ENCODE measurements around the gene MCRIP2.

MCRIP2 gene

DNA sequence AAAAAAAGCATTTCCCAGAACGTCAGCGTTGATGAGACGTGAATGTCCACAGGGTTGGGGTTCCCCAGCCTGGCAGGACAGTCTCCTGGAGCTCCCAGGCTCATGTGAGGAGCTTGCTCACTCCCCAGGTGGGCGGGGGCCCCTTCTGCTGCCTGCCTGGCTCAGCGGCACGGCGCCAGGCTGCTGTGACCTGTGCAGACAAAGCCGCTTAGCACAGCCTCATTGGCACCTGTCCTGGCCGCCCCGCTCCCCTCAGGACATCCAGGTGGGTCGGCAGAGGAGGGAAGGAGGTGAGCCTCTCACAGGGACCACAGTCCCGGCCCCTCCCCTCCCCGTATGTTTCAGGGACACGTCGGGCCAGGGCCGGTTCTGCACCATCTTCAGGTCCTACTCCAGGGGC lies 23.8 kb upstream of the MCRIP2 start:
- Histone ChIP-seq H3K27ac (ENCODE audit: low read depth, low read length, severe bottlenecking) (no peak overlapping the region), H3K36me3 (ENCODE audit: control insufficient read depth, insufficient read depth, low read length) (peaks cover 10% of the 10 kb centered on the region), H3K4me3 (ENCODE audit: extremely low read depth, insufficient read depth, low read length, poor library complexity, severe bottlenecking) (no peak overlapping the region), H3K4me1 (ENCODE audit: control insufficient read depth, insufficient read depth, low read length, poor library complexity, severe bottlenecking) (peaks cover 11% of the 10 kb centered on the region), H3K9me3 (ENCODE audit: control insufficient read depth, low read length) (no peaks in the 10 kb centered on the region)
- WGBS, 2 experiments (ENCODE audit: insufficient coverage in 2 of 2), result 90 to 96% methylated on average over 7 to 16 of the region's 16 CpGs

DNA sequence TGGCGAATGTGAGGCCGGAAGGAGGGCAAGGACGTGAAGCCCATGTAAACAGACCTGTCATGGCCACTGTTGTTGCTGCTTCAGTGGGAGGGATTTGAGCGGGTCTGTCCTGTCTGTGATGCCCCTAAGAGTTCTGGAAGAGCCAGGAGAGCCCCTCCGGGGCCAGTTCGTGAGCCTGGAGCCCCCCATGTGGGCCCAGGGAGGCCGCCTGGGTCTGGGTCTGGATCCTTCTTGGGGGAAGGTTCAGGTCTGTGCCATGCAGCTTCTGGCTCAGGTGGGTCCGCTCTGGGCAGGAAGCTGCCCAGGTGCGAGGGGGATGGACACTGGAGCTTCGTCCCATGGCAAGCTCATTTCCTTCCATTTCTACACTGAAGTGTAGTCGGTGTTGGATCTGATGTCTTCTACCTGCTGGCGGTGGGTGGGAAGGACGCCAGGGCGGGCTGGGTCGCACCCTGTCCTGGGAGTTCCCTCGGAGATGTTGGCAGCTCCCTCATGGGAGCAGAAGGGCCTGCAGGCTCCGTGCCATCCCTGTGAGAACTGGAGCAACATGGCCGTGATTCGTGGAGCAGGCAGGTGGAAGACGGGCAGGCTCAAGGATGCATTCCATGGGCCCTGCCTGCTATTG lies 22.0 kb upstream of the MCRIP2 start:
- peaks cover 11% of the 10 kb centered on the region for H3K4me1 ChIP-seq (ENCODE audit: control insufficient read depth, insufficient read depth, low read length, poor library complexity, severe bottlenecking)
- WGBS, 2 experiments (ENCODE audit: insufficient coverage in 2 of 2), result 93 to 96% methylated on average over 18 of the region's 20 CpGs
- H3K27ac ChIP-seq (ENCODE audit: low read depth, low read length, severe bottlenecking), result no peak overlapping the region
- no peak overlapping the region for H3K4me3 ChIP-seq (ENCODE audit: extremely low read depth, insufficient read depth, low read length, poor library complexity, severe bottlenecking)
- peaks cover 3% of the 10 kb centered on the region for H3K36me3 ChIP-seq (ENCODE audit: control insufficient read depth, insufficient read depth, low read length)
- no peaks in the 10 kb centered on the region for H3K9me3 ChIP-seq (ENCODE audit: control insufficient read depth, low read length)

DNA sequence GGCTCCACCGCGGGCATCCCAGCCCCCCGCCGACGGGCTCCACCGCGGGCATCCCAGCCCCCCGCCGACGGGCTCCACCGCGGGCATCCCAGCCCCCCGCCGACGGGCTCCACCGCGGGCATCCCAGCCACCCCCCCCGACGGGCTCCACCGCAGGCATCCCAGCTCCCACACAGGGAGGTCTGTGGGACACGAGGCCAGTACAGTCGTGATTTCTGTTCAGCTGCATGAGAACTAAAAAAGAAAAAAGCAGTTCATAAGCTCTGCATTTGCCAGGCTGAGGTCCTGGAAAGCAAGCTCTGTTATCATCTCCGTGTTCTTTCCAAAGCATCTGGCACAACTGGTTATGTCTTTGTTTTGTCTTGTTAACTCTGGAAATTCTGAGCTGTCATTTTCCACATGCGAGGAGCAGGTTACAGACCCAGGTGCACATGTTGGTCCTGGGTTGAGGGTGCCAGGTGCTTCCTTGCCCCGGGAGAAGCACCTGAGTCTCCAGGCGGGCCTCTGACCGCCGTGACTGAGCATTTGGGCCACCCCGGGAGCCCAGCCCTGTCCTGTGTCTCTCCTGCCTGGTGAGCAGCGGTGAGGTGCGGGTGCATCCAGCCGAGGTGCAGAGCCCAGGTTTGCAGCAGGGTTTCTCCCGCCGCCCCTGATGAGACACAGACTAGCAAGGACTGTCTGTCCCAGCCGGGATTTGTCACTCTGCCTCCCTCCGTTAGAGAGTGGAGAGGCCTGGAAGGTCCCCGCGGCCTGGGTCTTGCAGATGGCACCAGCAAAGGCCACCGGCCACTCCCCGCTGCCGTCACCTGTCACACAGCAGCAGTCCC lies 20.7 kb upstream of the MCRIP2 start:
- no peak overlapping the region for H3K4me3 ChIP-seq (ENCODE audit: extremely low read depth, insufficient read depth, low read length, poor library complexity, severe bottlenecking)
- peaks cover 11% of the 10 kb centered on the region for H3K4me1 ChIP-seq (ENCODE audit: control insufficient read depth, insufficient read depth, low read length, poor library complexity, severe bottlenecking)
- peaks cover 9% of the 10 kb centered on the region for H3K36me3 ChIP-seq (ENCODE audit: control insufficient read depth, insufficient read depth, low read length)
- peak overlapping the region; percentile 10 for H3K27ac ChIP-seq (ENCODE audit: low read depth, low read length, severe bottlenecking)
- 94% methylated on average over 28 to 34 of the region's 41 CpGs for WGBS, 2 experiments (ENCODE audit: insufficient coverage in 2 of 2)
- H3K9me3 ChIP-seq (ENCODE audit: control insufficient read depth, low read length), result no peaks in the 10 kb centered on the region

DNA sequence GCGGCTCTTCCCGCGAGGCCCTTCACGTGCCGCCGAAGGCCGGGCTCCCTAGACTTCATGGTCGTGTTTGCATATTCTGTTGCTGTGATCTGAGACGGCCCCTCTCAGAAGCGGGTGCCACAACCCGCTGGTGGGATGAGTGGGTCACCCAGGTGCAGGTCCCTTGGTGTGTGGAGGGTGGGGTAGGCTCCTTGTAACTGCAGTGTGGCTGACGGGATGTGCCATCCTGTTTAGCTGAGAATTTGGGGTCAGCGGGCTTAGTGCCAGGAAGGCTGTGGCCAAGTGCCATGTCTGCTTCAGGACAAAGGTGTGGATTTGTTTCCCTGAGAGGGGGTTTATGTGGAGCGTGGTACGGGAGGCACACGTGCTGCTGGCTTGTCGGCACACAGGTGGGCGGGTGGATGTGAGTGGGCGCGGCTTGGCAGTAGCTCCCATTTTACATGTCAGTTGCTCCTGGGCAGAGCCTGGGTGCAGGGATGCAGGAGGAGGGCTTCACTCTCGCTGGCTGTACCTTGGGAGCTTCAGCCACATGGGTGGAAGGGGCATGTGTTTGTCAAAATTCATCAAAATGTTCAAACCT lies 20.0 kb upstream of the MCRIP2 start:
- no peak overlapping the region for H3K27ac ChIP-seq (ENCODE audit: low read depth, low read length, severe bottlenecking)
- peaks cover 13% of the 10 kb centered on the region for H3K36me3 ChIP-seq (ENCODE audit: control insufficient read depth, insufficient read depth, low read length)
- WGBS, 2 experiments (ENCODE audit: insufficient coverage in 2 of 2), result 94 to 95% methylated on average over 18 to 21 of the region's 21 CpGs
- no peaks in the 10 kb centered on the region for H3K9me3 ChIP-seq (ENCODE audit: control insufficient read depth, low read length)
- H3K4me3 ChIP-seq (ENCODE audit: extremely low read depth, insufficient read depth, low read length, poor library complexity, severe bottlenecking), result no peak overlapping the region
- H3K4me1 ChIP-seq (ENCODE audit: control insufficient read depth, insufficient read depth, low read length, poor library complexity, severe bottlenecking), result peaks cover 11% of the 10 kb centered on the region

DNA sequence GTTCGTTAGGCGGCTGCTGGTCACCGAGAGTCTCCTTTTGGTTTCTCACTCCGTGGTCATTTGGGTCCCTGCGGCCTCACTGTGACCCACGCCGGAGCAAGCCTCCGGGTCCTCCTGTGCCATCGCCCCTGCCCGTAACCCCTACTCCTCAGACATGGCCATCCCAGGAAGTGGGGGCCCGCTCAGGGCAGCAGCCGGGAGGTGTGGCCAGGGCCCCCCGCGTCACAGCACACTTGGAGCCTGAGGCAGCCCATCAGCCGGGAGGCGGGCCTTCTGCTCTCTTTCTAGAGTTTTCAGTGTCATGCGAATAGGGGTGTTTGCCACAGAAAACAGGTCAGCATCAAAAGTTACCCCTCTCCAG lies 18.7 kb upstream of the MCRIP2 start:
- Histone ChIP-seq H3K4me1 (ENCODE audit: control insufficient read depth, insufficient read depth, low read length, poor library complexity, severe bottlenecking) (peaks cover 15% of the 10 kb centered on the region), H3K36me3 (ENCODE audit: control insufficient read depth, insufficient read depth, low read length) (peaks cover 20% of the 10 kb centered on the region), H3K27ac (ENCODE audit: low read depth, low read length, severe bottlenecking) (no peak overlapping the region), H3K9me3 (ENCODE audit: control insufficient read depth, low read length) (no peaks in the 10 kb centered on the region), H3K4me3 (ENCODE audit: extremely low read depth, insufficient read depth, low read length, poor library complexity, severe bottlenecking) (no peak overlapping the region)
- WGBS, 2 experiments (ENCODE audit: insufficient coverage in 2 of 2), result 91 to 92% methylated on average over 15 to 16 of the region's 17 CpGs

DNA sequence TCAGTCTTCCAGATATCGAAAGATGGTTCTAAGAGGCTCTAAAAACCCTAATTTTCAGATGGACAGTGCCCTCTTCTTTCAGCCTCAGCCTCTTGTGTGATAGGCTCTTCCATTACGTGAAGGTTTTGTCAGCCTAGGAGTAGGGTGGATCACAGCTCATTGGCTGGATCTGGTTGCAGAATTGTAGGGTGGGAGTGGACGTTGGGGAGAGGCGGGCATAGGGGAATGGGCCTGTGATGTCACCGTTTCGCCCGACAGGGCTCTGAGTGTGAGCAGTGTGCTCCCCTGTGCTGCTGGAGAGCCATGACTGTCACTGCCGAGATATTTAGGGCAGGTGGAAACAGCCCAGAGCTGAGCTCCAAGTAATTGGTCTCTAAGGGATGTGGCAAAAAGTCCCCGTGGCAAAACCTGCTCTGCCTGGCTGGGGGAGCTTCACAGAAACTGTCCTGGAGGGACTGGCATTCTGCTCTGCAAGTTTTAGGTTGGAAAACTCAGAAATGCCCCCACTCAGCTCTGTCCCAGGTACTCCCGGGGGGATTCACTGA lies 17.0 kb upstream of the MCRIP2 start:
- Histone ChIP-seq H3K36me3 (ENCODE audit: control insufficient read depth, insufficient read depth, low read length) (peaks cover 28% of the 10 kb centered on the region), H3K4me3 (ENCODE audit: extremely low read depth, insufficient read depth, low read length, poor library complexity, severe bottlenecking) (no peak overlapping the region), H3K9me3 (ENCODE audit: control insufficient read depth, low read length) (no peaks in the 10 kb centered on the region), H3K27ac (ENCODE audit: low read depth, low read length, severe bottlenecking) (no peak overlapping the region), H3K4me1 (ENCODE audit: control insufficient read depth, insufficient read depth, low read length, poor library complexity, severe bottlenecking) (peaks cover 29% of the 10 kb centered on the region)
- 94 to 96% methylated on average over 10 of the region's 10 CpGs for whole genome bisulfite sequencing, 2 experiments (ENCODE audit: insufficient coverage in 2 of 2)

GRCh38 chr16:625117-625976 lies 16.3 kb upstream of the MCRIP2 start:
- H3K4me1 ChIP-seq (ENCODE audit: control insufficient read depth, insufficient read depth, low read length, poor library complexity, severe bottlenecking), result peaks cover 37% of the 10 kb centered on the region

GRCh38 chr16:625977-626765 lies 15.5 kb upstream of the MCRIP2 start:
- WGBS, 2 experiments (ENCODE audit: insufficient coverage in 2 of 2), result 93 to 97% methylated on average over 34 to 35 of the region's 35 CpGs
- Histone ChIP-seq H3K4me3 (ENCODE audit: extremely low read depth, insufficient read depth, low read length, poor library complexity, severe bottlenecking) (no peak overlapping the region), H3K9me3 (ENCODE audit: control insufficient read depth, low read length) (no peaks in the 10 kb centered on the region), H3K36me3 (ENCODE audit: control insufficient read depth, insufficient read depth, low read length) (peaks cover 28% of the 10 kb centered on the region), H3K4me1 (ENCODE audit: control insufficient read depth, insufficient read depth, low read length, poor library complexity, severe bottlenecking) (peaks cover 45% of the 10 kb centered on the region), H3K27ac (ENCODE audit: low read depth, low read length, severe bottlenecking) (peak overlapping the region; percentile 68)

More at GRCh38 chr16:625117-625976, 16.3 kb upstream of the MCRIP2 start:
- Histone ChIP-seq H3K27ac (ENCODE audit: low read depth, low read length, severe bottlenecking) (no peak overlapping the region), H3K9me3 (ENCODE audit: control insufficient read depth, low read length) (no peaks in the 10 kb centered on the region), H3K36me3 (ENCODE audit: control insufficient read depth, insufficient read depth, low read length) (peaks cover 28% of the 10 kb centered on the region), H3K4me3 (ENCODE audit: extremely low read depth, insufficient read depth, low read length, poor library complexity, severe bottlenecking) (no peak overlapping the region)
- WGBS, 2 experiments (ENCODE audit: insufficient coverage in 2 of 2), result 93 to 94% methylated on average over 35 to 37 of the region's 37 CpGs

- no peaks in the 10 kb centered on the region for H3K9me3 ChIP-seq (ENCODE audit: control insufficient read depth, low read length)
- peaks cover 42% of the 10 kb centered on the region for H3K4me1 ChIP-seq (ENCODE audit: control insufficient read depth, insufficient read depth, low read length, poor library complexity, severe bottlenecking)
- H3K27ac ChIP-seq (ENCODE audit: low read depth, low read length, severe bottlenecking), result peak overlapping the region; percentile 68
- H3K4me3 ChIP-seq (ENCODE audit: extremely low read depth, insufficient read depth, low read length, poor library complexity, severe bottlenecking), result no peak overlapping the region
- 86 to 89% methylated on average over 27 to 28 of the region's 29 CpGs for WGBS, 2 experiments (ENCODE audit: insufficient coverage in 2 of 2)
- peaks cover 28% of the 10 kb centered on the region for H3K36me3 ChIP-seq (ENCODE audit: control insufficient read depth, insufficient read depth, low read length)
These were observed 14.7 kb upstream of the MCRIP2 start for GRCh38 chr16:626787-627453.

All from mesodermal cell (in vitro differentiated cells).